Activated T-cell treated with anti-CD3 and anti-CD28 coated beads for 4 hours (primary cell): ENCODE results near the gene USP3.
A peak's percentile ranks its signal among the peaks of the same experiment; 100 is the strongest.

Source experiments
- DNase-seq: peaks from one replicate; pipeline ENCODE4 v3.0.0-alpha.2; 2020

Gene USP3, protein sequence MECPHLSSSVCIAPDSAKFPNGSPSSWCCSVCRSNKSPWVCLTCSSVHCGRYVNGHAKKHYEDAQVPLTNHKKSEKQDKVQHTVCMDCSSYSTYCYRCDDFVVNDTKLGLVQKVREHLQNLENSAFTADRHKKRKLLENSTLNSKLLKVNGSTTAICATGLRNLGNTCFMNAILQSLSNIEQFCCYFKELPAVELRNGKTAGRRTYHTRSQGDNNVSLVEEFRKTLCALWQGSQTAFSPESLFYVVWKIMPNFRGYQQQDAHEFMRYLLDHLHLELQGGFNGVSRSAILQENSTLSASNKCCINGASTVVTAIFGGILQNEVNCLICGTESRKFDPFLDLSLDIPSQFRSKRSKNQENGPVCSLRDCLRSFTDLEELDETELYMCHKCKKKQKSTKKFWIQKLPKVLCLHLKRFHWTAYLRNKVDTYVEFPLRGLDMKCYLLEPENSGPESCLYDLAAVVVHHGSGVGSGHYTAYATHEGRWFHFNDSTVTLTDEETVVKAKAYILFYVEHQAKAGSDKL

GRCh38 chr15:63504247-63504978 lies at the start of gene USP3:
Gene USP3, plus strand, starts transcription at chr15:63504593. Its CDS starts 147 bp downstream, at chr15:63504740.
- DNase-seq: peak; percentile 93

- DNase-seq: no peak
Measured at GRCh38 chr15:63456258-63456657, 48.1 kb upstream of the USP3 start.

GRCh38 chr15:63457379-63457778 lies 47.0 kb upstream of the USP3 start:
- no peak for DNase-seq

- no peak for DNase-seq
Measured at GRCh38 chr15:63458026-63458425, 46.4 kb upstream of the USP3 start.

- no peak for DNase-seq
Measured at GRCh38 chr15:63458794-63459395, 45.5 kb upstream of the USP3 start.

GRCh38 chr15:63460210-63461155 lies 43.9 kb upstream of the USP3 start:
- no peak for DNase-seq

GRCh38 chr15:63461230-63461985 lies 43.0 kb upstream of the USP3 start:
- DNase-seq: no peak

- no peak for DNase-seq
Measured at GRCh38 chr15:63462088-63462487, 42.3 kb upstream of the USP3 start.

DNA sequence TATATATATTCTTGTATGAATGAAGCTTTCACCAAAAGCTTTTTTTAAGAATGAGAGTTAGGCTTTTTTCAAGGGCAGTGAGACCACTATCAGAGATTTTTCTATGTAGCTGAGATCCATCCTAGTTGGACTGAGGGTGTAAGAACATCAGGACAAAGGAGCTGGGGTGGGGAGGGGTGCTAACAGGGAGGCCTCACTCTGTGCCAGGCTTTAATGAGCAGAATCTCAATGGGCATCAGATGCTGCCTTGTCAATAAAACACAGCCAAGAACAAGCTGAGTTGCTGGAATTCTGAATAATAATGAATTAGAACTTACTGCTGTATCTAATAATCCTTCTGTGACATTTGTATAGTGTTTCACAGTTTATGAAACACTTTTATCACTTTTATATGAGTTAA lies 41.4 kb upstream of the USP3 start:
- no peak for DNase-seq

- no peak for DNase-seq
Measured at GRCh38 chr15:63463793-63464192, 40.6 kb upstream of the USP3 start.

DNA sequence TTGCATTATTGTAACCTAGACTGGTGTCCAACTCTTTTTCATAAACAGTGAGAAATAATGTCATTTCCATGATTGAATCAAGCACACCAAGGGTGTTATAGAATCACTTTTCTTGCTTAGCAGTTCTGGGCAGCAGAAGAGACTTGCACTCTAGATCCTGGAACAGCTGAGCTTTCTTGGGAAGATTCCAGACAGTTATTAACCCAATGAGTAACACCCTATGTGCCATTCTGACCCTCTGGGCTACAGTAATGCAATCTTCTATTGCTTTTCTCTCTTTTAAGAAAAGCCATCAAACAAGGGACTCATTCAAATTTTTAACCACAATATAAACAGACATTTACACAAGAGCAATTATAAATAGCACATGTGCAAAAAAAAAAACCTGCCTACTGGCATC lies 39.3 kb upstream of the USP3 start:
- DNase-seq: no peak

DNA sequence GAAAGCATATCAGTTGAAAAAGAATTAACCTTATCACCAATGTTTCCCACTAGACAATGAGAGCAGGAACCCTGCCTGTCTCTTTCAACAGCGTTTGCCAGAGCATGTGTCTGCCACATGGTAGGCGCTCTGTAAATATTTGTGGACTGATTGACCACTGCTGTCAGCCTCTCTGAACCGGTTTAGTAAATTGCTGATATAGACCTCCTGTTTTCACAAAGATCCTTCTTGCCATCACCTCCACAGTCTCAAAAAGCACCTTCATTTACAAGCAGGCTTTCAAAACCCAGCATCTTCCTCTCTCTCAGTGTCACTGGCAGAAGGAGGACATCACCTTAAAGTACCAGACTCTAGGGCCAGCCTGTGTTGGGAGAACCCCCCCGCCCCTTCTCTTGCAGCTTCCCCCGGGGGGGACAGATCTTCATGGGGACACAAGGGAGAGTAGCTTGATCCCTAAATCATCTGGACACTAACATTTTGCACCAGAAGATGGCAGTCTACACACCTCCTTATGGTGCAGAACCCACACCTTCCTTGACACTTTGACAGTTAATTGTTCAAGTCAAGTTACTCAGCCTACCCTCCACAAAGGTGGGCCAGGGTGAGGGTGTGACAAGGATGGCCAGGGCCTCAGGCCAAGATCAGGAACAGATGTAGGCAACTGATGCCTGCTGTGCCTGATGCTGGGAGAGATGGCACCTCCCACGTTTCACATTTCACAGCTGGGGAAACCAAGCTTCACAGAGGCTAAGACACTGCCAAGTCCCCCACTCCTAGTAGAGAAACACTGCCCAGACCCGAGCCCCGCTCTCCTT lies 37.8 kb upstream of the USP3 start:
- peak; percentile 56 for DNase-seq

- DNase-seq: no peak
Measured at GRCh38 chr15:63469190-63469589, 35.2 kb upstream of the USP3 start.

DNA sequence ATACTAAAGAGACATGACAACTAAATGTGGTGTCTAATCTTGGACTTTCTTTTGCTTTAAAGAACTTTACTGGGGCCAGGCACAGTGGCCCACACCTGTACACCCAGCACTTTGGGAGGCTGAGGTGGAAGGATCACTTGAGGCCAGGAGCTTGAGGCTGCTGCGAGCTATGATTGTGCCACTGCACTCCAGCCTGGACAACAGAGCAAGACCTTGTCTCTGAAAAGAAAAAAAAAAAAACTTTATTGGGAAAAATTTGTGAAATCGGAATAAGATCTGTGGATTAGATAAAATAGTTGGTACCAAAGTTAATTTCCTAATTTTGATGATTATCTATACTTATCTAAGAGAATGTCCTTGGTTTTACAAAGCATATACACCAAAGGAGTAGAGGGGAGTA lies 34.4 kb upstream of the USP3 start:
- no peak for DNase-seq

- no peak for DNase-seq
Measured at GRCh38 chr15:63473007-63473748, 31.2 kb upstream of the USP3 start.

- no peak for DNase-seq
Measured at GRCh38 chr15:63473749-63473998, 30.7 kb upstream of the USP3 start.

DNA sequence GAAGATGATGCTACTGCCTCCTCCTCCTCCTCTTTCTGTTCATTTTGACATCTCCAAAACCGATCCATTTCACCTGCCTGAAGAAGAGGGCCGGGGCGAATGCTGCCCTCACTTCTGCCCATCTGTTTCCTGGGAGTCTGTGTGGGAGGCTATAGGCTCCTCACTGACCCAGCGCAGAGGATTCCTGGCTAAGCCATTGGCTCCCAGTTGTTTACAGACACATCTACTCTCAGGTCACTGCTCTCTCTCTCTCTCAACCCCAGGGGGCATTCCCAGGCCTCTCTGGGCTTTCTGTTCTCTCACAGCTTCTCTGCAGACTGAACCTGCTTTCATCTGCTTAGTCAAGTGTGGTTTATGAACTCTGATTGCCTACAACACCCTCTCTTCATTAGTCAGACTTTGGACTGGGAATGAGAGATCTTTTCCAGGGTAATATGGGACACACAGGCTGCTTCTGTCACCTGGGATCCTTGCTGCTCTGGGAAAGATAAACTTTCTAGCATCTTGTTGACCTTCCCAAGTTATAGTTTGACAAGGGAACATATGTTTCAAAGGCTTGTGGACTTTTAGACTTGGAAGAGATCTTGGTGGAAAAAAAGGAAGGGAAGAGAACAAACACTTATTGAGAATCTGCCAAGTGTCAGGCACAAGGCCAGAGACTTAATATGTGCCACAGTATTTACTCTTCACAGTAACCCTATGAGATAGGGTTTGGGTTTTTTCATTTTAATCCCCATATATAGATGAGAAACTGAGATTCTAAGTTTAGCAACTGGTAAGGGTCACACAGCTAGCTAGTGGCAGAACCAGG lies 30.2 kb upstream of the USP3 start:
- no peak for DNase-seq

- no peak for DNase-seq
Measured at GRCh38 chr15:63474810-63475316, 29.5 kb upstream of the USP3 start.

GRCh38 chr15:63475707-63476106 lies 28.7 kb upstream of the USP3 start:
- no peak for DNase-seq
